ENCODE measurements around the gene C7orf25.

GRCh38 chr7:42953994-42954393, 42.1 kb upstream of the C7orf25 start:
- TF ChIP-seq ZNF792 (tag by site-specific recombination; IDR thresholded peaks at IDR 0.05), result no peak
- TF ChIP-seq ZNF280D (tag by site-specific recombination; IDR thresholded peaks at IDR 0.05), result no peak
- no peak for TF ChIP-seq GLI2 (tag by site-specific recombination; IDR thresholded peaks at IDR 0.05; ENCODE audit: borderline replicate concordance, low read depth)
- no peak for TF ChIP-seq HOXD13 (CRISPR knock-in tag; IDR thresholded peaks at IDR 0.05; ENCODE audit: borderline replicate concordance)
- TF ChIP-seq PBX3 (CRISPR knock-in tag; IDR thresholded peaks at IDR 0.05), result no peak
- TF ChIP-seq REST (tag by site-specific recombination; IDR thresholded peaks at IDR 0.05), result no peak
- TF ChIP-seq ZNF138 (tag by site-specific recombination; IDR thresholded peaks at IDR 0.05; ENCODE audit: borderline replicate concordance), result no peak
